Measurements from ENCODE around the gene QRICH1.

DNA sequence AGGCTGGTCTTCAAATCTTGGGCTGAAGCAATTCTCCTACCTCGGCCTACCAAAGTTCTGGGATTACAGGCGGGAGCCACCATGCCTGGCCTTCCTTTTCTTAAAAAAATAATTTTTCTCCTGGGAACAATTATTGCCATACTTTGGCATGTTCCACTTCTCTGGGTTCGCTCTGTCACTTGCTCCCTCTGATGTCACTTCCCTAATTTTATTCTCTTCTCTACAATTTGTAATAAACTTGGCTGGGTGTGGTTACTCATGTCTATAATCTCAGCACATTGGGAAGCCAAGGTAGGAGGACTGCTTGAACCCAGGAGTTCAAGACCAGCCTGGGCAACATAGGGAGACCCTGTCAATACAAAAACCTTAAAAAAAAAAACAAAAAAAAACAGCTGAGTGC lies 58.6 kb downstream of the QRICH1 start:
- TF ChIP-seq, protein P1, sequence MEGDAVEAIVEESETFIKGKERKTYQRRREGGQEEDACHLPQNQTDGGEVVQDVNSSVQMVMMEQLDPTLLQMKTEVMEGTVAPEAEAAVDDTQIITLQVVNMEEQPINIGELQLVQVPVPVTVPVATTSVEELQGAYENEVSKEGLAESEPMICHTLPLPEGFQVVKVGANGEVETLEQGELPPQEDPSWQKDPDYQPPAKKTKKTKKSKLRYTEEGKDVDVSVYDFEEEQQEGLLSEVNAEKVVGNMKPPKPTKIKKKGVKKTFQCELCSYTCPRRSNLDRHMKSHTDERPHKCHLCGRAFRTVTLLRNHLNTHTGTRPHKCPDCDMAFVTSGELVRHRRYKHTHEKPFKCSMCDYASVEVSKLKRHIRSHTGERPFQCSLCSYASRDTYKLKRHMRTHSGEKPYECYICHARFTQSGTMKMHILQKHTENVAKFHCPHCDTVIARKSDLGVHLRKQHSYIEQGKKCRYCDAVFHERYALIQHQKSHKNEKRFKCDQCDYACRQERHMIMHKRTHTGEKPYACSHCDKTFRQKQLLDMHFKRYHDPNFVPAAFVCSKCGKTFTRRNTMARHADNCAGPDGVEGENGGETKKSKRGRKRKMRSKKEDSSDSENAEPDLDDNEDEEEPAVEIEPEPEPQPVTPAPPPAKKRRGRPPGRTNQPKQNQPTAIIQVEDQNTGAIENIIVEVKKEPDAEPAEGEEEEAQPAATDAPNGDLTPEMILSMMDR (IDR thresholded peaks at IDR 0.05): no peak
- no peak for TF ChIP-seq POLR2A (IDR thresholded peaks at IDR 0.05)
